Umbilical cord (tissue), 1 donor: ENCODE data around the gene OTULINL. TPM values are rescaled to one million over a fixed set of nuclear protein-coding genes. Genes with fewer than 3 reads are reported as not detected.

Experiments used
- total RNA-seq: library from RNA; depleted of rRNA; stranded (reverse); fragments of >200 nt; gene quantifications from one replicate; pipeline ENCODE4 v1.2.3, GENCODE V29; 2014; ENCODE audit warnings: low replicate concordance; ENCODE audit not compliant: insufficient read depth

Gene OTULINL
- total RNA-seq, 1 donor from 2014 or later: 3.1 TPM

Other genes with a start within 250 kb of the OTULINL start
- 37.6 TPM for gene OTULIN, start 82.9 kb downstream of the OTULINL start, total RNA-seq